ENCODE data around the gene RHOBTB1.

The RHOBTB1 gene

DNA sequence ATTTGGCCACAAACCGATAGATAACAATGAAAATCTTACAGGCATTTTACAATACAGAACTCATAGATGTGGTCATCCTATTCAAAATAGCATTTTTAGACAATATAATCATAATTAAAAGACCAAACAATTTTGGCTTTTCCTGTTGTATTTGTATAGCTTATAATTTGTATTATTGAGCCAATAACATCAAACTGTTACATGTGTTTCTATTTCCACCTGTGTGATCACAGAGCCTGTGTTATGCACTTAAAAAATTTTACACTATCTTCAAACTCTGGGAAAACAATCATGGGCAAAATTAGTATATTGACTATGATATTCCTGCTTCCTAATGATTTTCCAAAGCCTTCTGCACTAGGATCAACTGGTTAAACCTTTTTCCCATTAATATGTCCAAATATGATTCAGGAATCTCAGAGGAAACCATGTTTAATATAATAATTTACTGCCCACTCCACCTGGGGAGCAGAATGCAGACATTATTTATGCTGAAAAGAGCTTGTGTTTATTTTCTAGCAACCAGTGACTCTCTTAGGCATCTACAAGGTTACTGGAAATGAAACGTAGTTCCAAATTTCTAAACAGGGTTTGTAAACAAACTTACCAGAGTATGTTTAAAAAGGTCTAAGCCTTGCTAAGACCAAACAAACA is 1.7 kb downstream of the RHOBTB1 start:
- DNase-seq (ENCODE audit: extremely low spot score): no peak
- TF ChIP-seq L3MBTL2 (conservative IDR thresholded peaks at IDR 0.05) (no peak), NFRKB (IDR thresholded peaks at IDR 0.05) (no peak)
- POLR2A ChIA-PET: interaction anchor here (1.2 to 1.5 kb wide), 2 partner anchors 9 to 11 kb away, joined by 6 to 8 read pairs; no protein-coding TSS in a partner anchor
- CTCF ChIA-PET: no interaction called here

DNA sequence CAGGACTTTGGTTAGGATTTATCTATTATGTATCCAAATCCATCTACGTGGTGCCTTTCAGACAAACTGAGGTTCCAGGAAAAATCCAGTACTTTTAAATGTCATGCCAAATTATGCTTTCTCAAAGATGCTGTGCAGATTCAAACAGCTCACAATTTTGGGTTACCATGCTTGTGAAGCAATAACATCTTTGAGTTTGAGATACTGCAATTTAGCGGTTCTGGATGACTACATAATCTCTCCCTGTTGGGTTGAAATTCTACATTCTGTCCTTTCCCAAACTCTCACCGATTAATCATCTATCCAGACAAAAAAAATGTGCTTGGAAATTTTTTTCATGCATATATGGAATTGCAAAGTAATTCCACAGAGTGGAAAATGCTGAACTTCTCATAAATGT is 3.5 kb downstream of the RHOBTB1 start:
- POLR2A ChIA-PET: no interaction called here
- CTCF ChIA-PET: interaction anchor here (0.7 kb wide), 1 partner anchor 257 kb away, joined by 3 read pairs; no protein-coding TSS in a partner anchor

DNA sequence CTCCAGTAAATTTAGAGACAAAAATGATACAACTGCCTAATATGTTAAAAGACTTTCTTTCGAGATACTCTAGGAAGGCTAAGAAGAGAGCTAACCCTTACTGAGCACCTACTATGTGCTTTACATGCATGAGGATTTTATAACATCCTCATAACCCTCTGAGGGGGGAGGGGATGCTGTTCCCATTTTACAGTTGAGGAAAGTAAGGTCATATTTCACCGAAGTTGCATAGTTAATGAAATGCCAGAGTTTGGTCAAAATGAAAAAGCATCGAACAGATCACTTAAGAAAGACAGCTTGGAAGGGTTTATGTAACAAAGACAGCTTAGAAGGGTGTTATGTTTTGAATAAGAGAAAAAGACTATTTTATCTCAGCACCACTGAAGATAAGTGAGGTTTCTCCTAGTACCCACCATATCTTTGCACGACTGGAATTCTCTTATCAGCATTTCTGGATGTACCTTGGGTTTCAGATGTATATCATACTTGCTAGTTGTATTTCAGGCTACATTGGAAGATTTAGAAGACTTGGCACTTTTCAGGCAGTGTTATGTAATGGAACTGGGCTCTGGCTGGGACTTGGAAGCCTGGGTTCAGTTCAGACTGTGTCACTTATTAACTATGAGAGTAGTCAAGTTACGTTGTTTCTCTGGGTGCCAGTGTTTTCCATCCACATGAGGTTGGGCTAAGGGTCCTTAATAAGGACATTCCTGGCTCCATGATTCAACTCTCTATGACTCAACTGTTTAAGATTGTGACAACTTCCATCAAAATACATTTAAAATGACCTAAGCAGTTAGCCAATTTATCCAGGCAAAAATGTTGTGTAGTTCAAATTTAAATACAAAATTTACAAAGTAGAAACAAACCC is 6.0 kb downstream of the RHOBTB1 start:
- no peak for DNase-seq (ENCODE audit: extremely low spot score)
- ChIA-PET CTCF (no interaction called here), POLR2A (no interaction called here)
- TF ChIP-seq BHLHE40 (IDR thresholded peaks at IDR 0.05; ENCODE audit: borderline replicate concordance): no peak
- TF ChIP-seq FOXK2 (IDR thresholded peaks at IDR 0.05): no peak
- no peak for TF ChIP-seq TARDBP (IDR thresholded peaks at IDR 0.05)
- TF ChIP-seq LEF1 (IDR thresholded peaks at IDR 0.05; ENCODE audit: borderline replicate concordance): no peak
- TF ChIP-seq CTBP1 (IDR thresholded peaks at IDR 0.05; ENCODE audit: borderline replicate concordance): no peak
- no peak for TF ChIP-seq FOXA1 (IDR thresholded peaks at IDR 0.05)
- TF ChIP-seq NFRKB (IDR thresholded peaks at IDR 0.05): no peak
- TF ChIP-seq, protein P1, sequence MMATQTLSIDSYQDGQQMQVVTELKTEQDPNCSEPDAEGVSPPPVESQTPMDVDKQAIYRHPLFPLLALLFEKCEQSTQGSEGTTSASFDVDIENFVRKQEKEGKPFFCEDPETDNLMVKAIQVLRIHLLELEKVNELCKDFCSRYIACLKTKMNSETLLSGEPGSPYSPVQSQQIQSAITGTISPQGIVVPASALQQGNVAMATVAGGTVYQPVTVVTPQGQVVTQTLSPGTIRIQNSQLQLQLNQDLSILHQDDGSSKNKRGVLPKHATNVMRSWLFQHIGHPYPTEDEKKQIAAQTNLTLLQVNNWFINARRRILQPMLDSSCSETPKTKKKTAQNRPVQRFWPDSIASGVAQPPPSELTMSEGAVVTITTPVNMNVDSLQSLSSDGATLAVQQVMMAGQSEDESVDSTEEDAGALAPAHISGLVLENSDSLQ (IDR thresholded peaks at IDR 0.05): no peak
- no peak for TF ChIP-seq ARNT (IDR thresholded peaks at IDR 0.05)
- no peak for TF ChIP-seq SP1 (IDR thresholded peaks at IDR 0.05)

More for the DNA sequence above, 3.5 kb downstream of the RHOBTB1 start:
- DNase-seq (ENCODE audit: extremely low spot score): no peak
- no peak for TF ChIP-seq FOXK2 (IDR thresholded peaks at IDR 0.05)
- no peak for TF ChIP-seq HDGF (IDR thresholded peaks at IDR 0.05; ENCODE audit: borderline replicate concordance)
- no peak for TF ChIP-seq FOXA1 (IDR thresholded peaks at IDR 0.05)
- TF ChIP-seq BHLHE40 (IDR thresholded peaks at IDR 0.05; ENCODE audit: borderline replicate concordance): no peak
- no peak for TF ChIP-seq SUZ12 (IDR thresholded peaks at IDR 0.05)
- TF ChIP-seq, protein P1 (IDR thresholded peaks at IDR 0.05): no peak
- TF ChIP-seq TARDBP (IDR thresholded peaks at IDR 0.05): no peak
- TF ChIP-seq ARNT (IDR thresholded peaks at IDR 0.05): no peak
- TF ChIP-seq FOXM1 (IDR thresholded peaks at IDR 0.05; ENCODE audit: borderline replicate concordance): no peak
- no peak for TF ChIP-seq SP1 (IDR thresholded peaks at IDR 0.05)
- TF ChIP-seq ZNF384 (IDR thresholded peaks at IDR 0.05): no peak
- TF ChIP-seq L3MBTL2 (conservative IDR thresholded peaks at IDR 0.05): no peak
- TF ChIP-seq NFRKB (IDR thresholded peaks at IDR 0.05): no peak
- no peak for TF ChIP-seq LEF1 (IDR thresholded peaks at IDR 0.05; ENCODE audit: borderline replicate concordance)
- no peak for TF ChIP-seq CTBP1 (IDR thresholded peaks at IDR 0.05; ENCODE audit: borderline replicate concordance)
- TF ChIP-seq ELF4 (IDR thresholded peaks at IDR 0.05): no peak

DNA sequence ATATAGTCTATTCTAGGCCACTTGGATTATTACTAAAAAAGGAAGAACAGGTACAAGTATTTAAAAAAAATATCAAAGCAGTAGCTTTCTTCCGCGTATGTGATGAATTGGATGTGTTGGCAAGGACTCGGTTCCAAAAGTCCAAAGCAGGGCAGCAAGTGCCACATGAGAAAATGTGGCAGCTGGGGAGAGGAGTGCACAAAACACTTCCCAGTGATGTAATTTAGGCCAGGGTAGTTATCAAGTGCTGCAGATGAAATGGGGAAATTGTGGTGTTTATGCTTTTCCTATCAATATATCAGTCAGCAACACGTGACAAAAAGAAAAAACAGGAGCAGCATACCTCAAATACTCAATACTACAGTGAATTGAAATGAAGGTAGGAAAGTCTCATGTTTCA is 7.0 kb downstream of the RHOBTB1 start:
- ChIA-PET CTCF (no interaction called here), POLR2A (no interaction called here)
- no peak for DNase-seq (ENCODE audit: extremely low spot score)
- TF ChIP-seq TARDBP (IDR thresholded peaks at IDR 0.05): no peak
- TF ChIP-seq FOXM1 (IDR thresholded peaks at IDR 0.05; ENCODE audit: borderline replicate concordance): no peak
- no peak for TF ChIP-seq HDGF (IDR thresholded peaks at IDR 0.05; ENCODE audit: borderline replicate concordance)
- no peak for TF ChIP-seq ELF4 (IDR thresholded peaks at IDR 0.05)
- no peak for TF ChIP-seq ARNT (IDR thresholded peaks at IDR 0.05)
- no peak for TF ChIP-seq L3MBTL2 (conservative IDR thresholded peaks at IDR 0.05)
- no peak for TF ChIP-seq FOXA1 (IDR thresholded peaks at IDR 0.05)
- TF ChIP-seq FOXK2 (IDR thresholded peaks at IDR 0.05): no peak
- TF ChIP-seq LEF1 (IDR thresholded peaks at IDR 0.05; ENCODE audit: borderline replicate concordance): no peak
- TF ChIP-seq, protein P1 (IDR thresholded peaks at IDR 0.05): no peak

DNA sequence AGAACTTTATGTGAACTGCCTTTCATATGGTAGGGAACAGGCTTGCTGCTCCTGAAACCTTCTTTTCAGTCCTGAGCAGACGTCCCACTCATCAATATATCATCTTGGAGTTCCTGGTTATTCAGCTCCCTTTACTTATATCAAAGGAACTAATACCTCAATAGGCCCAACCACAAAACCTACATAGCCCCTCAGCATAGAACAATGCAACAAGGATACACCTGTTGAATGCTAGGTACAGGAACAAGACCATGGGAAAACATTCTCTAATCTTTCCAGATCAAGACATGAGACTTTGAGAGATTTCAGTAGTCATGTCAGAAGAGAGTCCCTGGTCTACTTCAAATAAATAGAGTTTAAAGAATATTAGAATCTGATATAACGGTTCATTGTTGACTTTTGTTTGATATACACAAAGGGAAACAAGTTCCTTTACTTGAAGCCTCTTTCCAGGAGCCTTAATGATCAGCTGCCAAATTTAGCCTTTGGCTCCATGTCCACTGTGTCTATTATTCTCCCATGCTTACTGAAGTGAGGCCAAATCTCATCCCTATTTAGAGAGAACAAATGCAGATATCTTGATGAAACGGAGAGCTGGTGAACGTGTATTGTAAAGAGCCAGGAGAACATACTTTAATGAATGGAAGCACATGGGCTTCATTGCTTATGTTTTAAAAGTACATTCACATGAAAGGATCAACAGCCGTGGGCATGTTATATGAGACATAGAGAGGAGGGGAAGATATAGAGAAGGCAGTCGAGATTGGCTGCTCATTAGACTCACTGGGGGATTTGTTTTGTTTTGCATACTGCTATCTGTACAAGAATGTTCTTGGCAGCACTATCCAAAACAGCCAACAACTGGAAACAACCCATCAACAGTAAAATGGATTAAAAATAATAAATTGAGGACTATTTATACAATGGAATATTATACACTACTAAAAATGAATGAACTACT is 9.5 kb downstream of the RHOBTB1 start:
- CTCF ChIA-PET: no interaction called here
- POLR2A ChIA-PET: no interaction called here
- TF ChIP-seq FOXM1 (IDR thresholded peaks at IDR 0.05; ENCODE audit: borderline replicate concordance) (no peak), FOXA1 (IDR thresholded peaks at IDR 0.05) (no peak), TARDBP (IDR thresholded peaks at IDR 0.05) (no peak), SUZ12 (IDR thresholded peaks at IDR 0.05) (no peak), NFRKB (IDR thresholded peaks at IDR 0.05) (no peak), ARNT (IDR thresholded peaks at IDR 0.05) (no peak), SP1 (IDR thresholded peaks at IDR 0.05) (no peak), FOXK2 (IDR thresholded peaks at IDR 0.05) (no peak), L3MBTL2 (conservative IDR thresholded peaks at IDR 0.05) (no peak), LEF1 (IDR thresholded peaks at IDR 0.05; ENCODE audit: borderline replicate concordance) (no peak), BHLHE40 (IDR thresholded peaks at IDR 0.05; ENCODE audit: borderline replicate concordance) (no peak), ELF4 (IDR thresholded peaks at IDR 0.05) (no peak), ZNF384 (IDR thresholded peaks at IDR 0.05) (no peak), CTBP1 (IDR thresholded peaks at IDR 0.05; ENCODE audit: borderline replicate concordance) (no peak), HDGF (IDR thresholded peaks at IDR 0.05; ENCODE audit: borderline replicate concordance) (no peak)
- TF ChIP-seq, protein P1 (IDR thresholded peaks at IDR 0.05): no peak
- DNase-seq (ENCODE audit: extremely low spot score): no peak
